DND-41 (cell line): ENCODE measurements around the gene IQGAP2.

Experiments used
- ATAC-seq: fragments of 200-7000 bp; cut with Tn5 transposase; 3 replicates; pipeline ENCODE4 v1.9.1; 2021; ENCODE audit warnings: low read depth; ENCODE audit not compliant: insufficient read depth
- DNase-seq: peaks from one replicate; pipeline ENCODE4 v3.0.0-alpha.2; 2020
- H2AFZ ChIP-seq: 2 replicates; pipeline ENCODE4 v1.6.0; 2012; ENCODE audit warnings: low read depth, low read length
- H3K27ac ChIP-seq: 2 replicates; pipeline ENCODE4 v1.5.1; 2012; ENCODE audit warnings: low read length, inconsistent platforms
- H3K27me3 ChIP-seq: fragments of 200-600 bp; sonication (generic); 2 replicates; pipeline ENCODE4 v1.6.0; 2012; ENCODE audit warnings: low read length, mild to moderate bottlenecking, inconsistent platforms; ENCODE audit not compliant: insufficient read depth, poor library complexity
- H3K36me3 ChIP-seq: 2 replicates; pipeline ENCODE4 v1.5.1; 2012; ENCODE audit warnings: low read length, inconsistent platforms; ENCODE audit not compliant: insufficient read depth
- H3K4me1 ChIP-seq: 2 replicates; pipeline ENCODE4 v1.5.1; 2012; ENCODE audit warnings: mild to moderate bottlenecking, low read length; ENCODE audit not compliant: insufficient read depth
- H3K4me2 ChIP-seq: 2 replicates; pipeline ENCODE4 v1.6.0; 2012; ENCODE audit warnings: mild to moderate bottlenecking, moderate library complexity, low read length, inconsistent platforms; ENCODE audit not compliant: insufficient read depth
- H3K4me3 ChIP-seq, 2 experiments: fragments of 200-600 bp in 1 of 2; shearing (Covaris generic) in 1 of 2; 2 replicates each; pipeline ENCODE4 v1.5.1; 2012 to 2016; ENCODE audit warnings: inconsistent platforms in 2 of 2, low read length in 2 of 2, mild to moderate bottlenecking in 2 of 2, low read depth in 1 of 2, moderate library complexity in 1 of 2
- H3K79me2 ChIP-seq: 2 replicates; pipeline ENCODE4 v1.6.0; 2012; ENCODE audit warnings: low read length, inconsistent platforms; ENCODE audit not compliant: insufficient read depth
- H3K9ac ChIP-seq: 2 replicates; pipeline ENCODE4 v1.6.0; 2012; ENCODE audit warnings: low read depth, mild to moderate bottlenecking, inconsistent platforms, low read length, moderate library complexity
- H3K9me3 ChIP-seq: 2 replicates; pipeline ENCODE4 v1.5.1; 2012; ENCODE audit warnings: low read length, moderate library complexity, mild to moderate bottlenecking, inconsistent platforms; ENCODE audit not compliant: insufficient read depth, severe bottlenecking
- H4K20me1 ChIP-seq: 2 replicates; pipeline ENCODE4 v1.6.0; 2012; ENCODE audit warnings: low read length; ENCODE audit not compliant: insufficient read depth
- EZH2 ChIP-seq: IDR thresholded peaks from 3 replicates; pipeline ENCODE4 v1.6.1; 2012; ENCODE audit warnings: borderline replicate concordance, low read depth, mild to moderate bottlenecking, moderate library complexity, low read length, inconsistent platforms; ENCODE audit not compliant: severe bottlenecking
- TF ChIP-seq, protein P1 (sequence below): IDR thresholded peaks from 2 replicates; pipeline ENCODE4 v1.5.1; 2012; ENCODE audit warnings: borderline replicate concordance, low read length, moderate library complexity, mild to moderate bottlenecking; ENCODE audit not compliant: poor library complexity, severe bottlenecking; ENCODE audit errors: extremely low read depth

Gene IQGAP2

DNA sequence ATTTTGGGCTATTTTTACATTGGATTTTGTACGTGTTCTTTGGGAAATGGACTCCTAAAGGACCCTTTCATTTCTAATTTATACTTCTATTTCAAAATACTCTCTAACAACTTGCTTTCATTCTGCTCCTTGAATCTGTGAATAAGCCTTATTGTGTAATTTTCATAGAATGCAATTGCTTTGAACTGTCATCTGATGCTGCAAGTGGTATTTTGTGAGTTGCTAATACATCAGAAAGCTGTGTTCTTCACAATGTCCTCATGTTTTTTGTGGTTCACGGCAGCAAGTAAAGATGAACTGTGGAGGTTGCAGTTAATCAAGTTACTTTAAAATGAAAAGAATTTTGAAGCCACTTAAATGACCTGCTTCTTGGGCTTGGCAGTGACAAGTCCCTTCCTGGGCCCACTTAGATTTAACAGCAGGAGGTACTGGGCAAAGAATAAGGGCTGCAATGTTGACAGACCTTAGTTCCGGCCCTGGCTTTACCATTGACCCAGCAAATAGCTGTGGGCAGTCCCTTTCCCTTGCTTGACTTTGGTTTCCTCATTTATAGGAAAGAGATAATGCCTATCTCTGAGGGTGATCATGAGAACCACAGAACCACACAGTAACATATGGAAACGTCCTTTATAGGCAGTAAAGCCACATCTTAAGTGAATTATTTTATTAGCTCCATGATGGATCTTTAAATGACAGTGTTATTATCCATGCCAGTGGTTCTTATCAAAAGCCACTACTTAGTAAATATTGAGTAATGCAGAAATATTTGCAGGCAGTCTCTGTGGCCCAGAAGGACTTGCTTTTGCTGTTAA is 54.8 kb downstream of the IQGAP2 start:
- Histone ChIP-seq H3K9me3 (no peaks in the 10 kb centered on the region), H4K20me1 (no peaks in the 10 kb centered on the region), H3K9ac (no peak overlapping the region), H3K27me3 (peaks cover 3% of the 10 kb centered on the region), H3K79me2 (no peaks in the 10 kb centered on the region), H3K4me1 (no peaks in the 10 kb centered on the region), H3K27ac (no peak overlapping the region), H2AFZ (no peak overlapping the region), H3K4me3 (no peak overlapping the region), H3K4me2 (no peak overlapping the region), H3K36me3 (no peaks in the 10 kb centered on the region)
- TF ChIP-seq, protein P1, sequence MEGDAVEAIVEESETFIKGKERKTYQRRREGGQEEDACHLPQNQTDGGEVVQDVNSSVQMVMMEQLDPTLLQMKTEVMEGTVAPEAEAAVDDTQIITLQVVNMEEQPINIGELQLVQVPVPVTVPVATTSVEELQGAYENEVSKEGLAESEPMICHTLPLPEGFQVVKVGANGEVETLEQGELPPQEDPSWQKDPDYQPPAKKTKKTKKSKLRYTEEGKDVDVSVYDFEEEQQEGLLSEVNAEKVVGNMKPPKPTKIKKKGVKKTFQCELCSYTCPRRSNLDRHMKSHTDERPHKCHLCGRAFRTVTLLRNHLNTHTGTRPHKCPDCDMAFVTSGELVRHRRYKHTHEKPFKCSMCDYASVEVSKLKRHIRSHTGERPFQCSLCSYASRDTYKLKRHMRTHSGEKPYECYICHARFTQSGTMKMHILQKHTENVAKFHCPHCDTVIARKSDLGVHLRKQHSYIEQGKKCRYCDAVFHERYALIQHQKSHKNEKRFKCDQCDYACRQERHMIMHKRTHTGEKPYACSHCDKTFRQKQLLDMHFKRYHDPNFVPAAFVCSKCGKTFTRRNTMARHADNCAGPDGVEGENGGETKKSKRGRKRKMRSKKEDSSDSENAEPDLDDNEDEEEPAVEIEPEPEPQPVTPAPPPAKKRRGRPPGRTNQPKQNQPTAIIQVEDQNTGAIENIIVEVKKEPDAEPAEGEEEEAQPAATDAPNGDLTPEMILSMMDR: no peak
- no peak for TF ChIP-seq EZH2
- no peak for ATAC-seq
- DNase-seq: no peak

- DNase-seq (no peak), ATAC-seq (no peak)
- no peak overlapping the region for H3K9ac ChIP-seq
- H3K79me2 ChIP-seq: no peaks in the 10 kb centered on the region
- no peaks in the 10 kb centered on the region for H3K36me3 ChIP-seq
- H3K4me1 ChIP-seq: no peaks in the 10 kb centered on the region
- H2AFZ ChIP-seq: no peak overlapping the region
- no peak overlapping the region for H3K27ac ChIP-seq
- no peak overlapping the region for H3K4me3 ChIP-seq
- TF ChIP-seq EZH2: no peak
- TF ChIP-seq, protein P1: no peak
- H4K20me1 ChIP-seq: no peaks in the 10 kb centered on the region
- peaks cover 3% of the 10 kb centered on the region for H3K27me3 ChIP-seq
- no peaks in the 10 kb centered on the region for H3K9me3 ChIP-seq
- no peak overlapping the region for H3K4me2 ChIP-seq
Measured at GRCh38 chr5:76458486-76458830, 55.4 kb downstream of the IQGAP2 start.

- H3K9ac ChIP-seq: no peak overlapping the region
Measured at GRCh38 chr5:76460104-76460503, 57.0 kb downstream of the IQGAP2 start.

More at GRCh38 chr5:76460104-76460503, 57.0 kb downstream of the IQGAP2 start:
- H3K27ac ChIP-seq: no peak overlapping the region
- H3K4me1 ChIP-seq: no peaks in the 10 kb centered on the region
- no peak overlapping the region for H3K4me3 ChIP-seq
- H3K36me3 ChIP-seq: no peaks in the 10 kb centered on the region
- no peaks in the 10 kb centered on the region for H3K9me3 ChIP-seq
- no peak overlapping the region for H2AFZ ChIP-seq
- ATAC-seq: no peak
- H3K27me3 ChIP-seq: peaks cover 3% of the 10 kb centered on the region
- H3K79me2 ChIP-seq: no peaks in the 10 kb centered on the region
- no peak for TF ChIP-seq EZH2
- TF ChIP-seq, protein P1: no peak
- no peak for DNase-seq
- no peak overlapping the region for H3K4me2 ChIP-seq
- no peaks in the 10 kb centered on the region for H4K20me1 ChIP-seq
